Neural cell (in vitro differentiated cells): ENCODE measurements around the gene NAP1L5. TPM values are rescaled to one million over a fixed set of nuclear protein-coding genes. Genes with fewer than 3 reads are reported as not detected.

ENCODE experiments used
- H2AFZ ChIP-seq: fragments of 200-600, 300-800 bp; sonication (generic), shearing (Covaris generic); 2 replicates; pipeline ENCODE4 v1.6.0; 2014; ENCODE audit warnings: low read depth, mild to moderate bottlenecking, antibody characterized with exemption, low read length, moderate library complexity
- H3F3A ChIP-seq: fragments of 200-600 bp; shearing (Covaris generic); 2 replicates; pipeline ENCODE4 v1.6.1; 2016; ENCODE audit warnings: mild to moderate bottlenecking, moderate library complexity, mixed read lengths, antibody characterized with exemption, low read length; ENCODE audit not compliant: insufficient read depth, poor library complexity, severe bottlenecking
- H3K27ac ChIP-seq: fragments of 200-600, 300-800 bp; sonication (generic), shearing (Covaris generic); 2 replicates; pipeline ENCODE4 v1.5.1; 2014; ENCODE audit warnings: mild to moderate bottlenecking, low read length, moderate library complexity
- H3K27me3 ChIP-seq: fragments of 300-800, 200-600 bp; sonication (generic), shearing (Covaris generic); 2 replicates; pipeline ENCODE4 v1.6.0; 2014; ENCODE audit warnings: mild to moderate bottlenecking, low read depth, low read length, moderate library complexity; ENCODE audit not compliant: insufficient read depth
- H3K36me3 ChIP-seq: fragments of 300-800, 200-600 bp; sonication (generic), shearing (Covaris generic); 2 replicates; pipeline ENCODE4 v1.5.1; 2014; ENCODE audit warnings: mild to moderate bottlenecking, antibody characterized with exemption, low read length, moderate library complexity; ENCODE audit not compliant: insufficient read depth
- H3K4me2 ChIP-seq: fragments of 300-800, 200-600 bp; sonication (generic), shearing (Covaris generic); 2 replicates; pipeline ENCODE4 v1.6.0; 2014; ENCODE audit warnings: mild to moderate bottlenecking, low read length
- H3K4me3 ChIP-seq: fragments of 300-800, 200-600 bp; sonication (generic), shearing (Covaris generic); 2 replicates; pipeline ENCODE4 v1.5.1; 2014; ENCODE audit warnings: mild to moderate bottlenecking, low read length, moderate library complexity
- H3K79me2 ChIP-seq: fragments of 200-600 bp; shearing (Covaris generic); replicated peaks from 2 replicates; pipeline ENCODE4 v1.6.0; 2014; ENCODE audit warnings: mild to moderate bottlenecking, low read length, moderate library complexity; ENCODE audit not compliant: insufficient read depth
- H3K9ac ChIP-seq: fragments of 300-800, 200-600 bp; sonication (generic), shearing (Covaris generic); 2 replicates; pipeline ENCODE4 v1.6.1; 2016; ENCODE audit warnings: mild to moderate bottlenecking, low read length, mixed read lengths
- H3K9me2 ChIP-seq: fragments of 200-600 bp; shearing (Covaris generic); 2 replicates; pipeline ENCODE4 v1.6.1; 2016; ENCODE audit warnings: mild to moderate bottlenecking, low read length, mixed read lengths; ENCODE audit not compliant: insufficient read depth
- H3K9me3 ChIP-seq: fragments of 200-600, 300-800 bp; sonication (generic), shearing (Covaris generic); 2 replicates; pipeline ENCODE4 v1.6.1; 2016; ENCODE audit warnings: mild to moderate bottlenecking, mixed run types, low read length, moderate library complexity, mixed read lengths
- H4K20me1 ChIP-seq: fragments of 200-600 bp; shearing (Covaris generic); 2 replicates; pipeline ENCODE4 v1.6.1; 2016; ENCODE audit warnings: mild to moderate bottlenecking, mixed run types; ENCODE audit not compliant: insufficient read depth
- CTCF ChIP-seq: fragments of 450-650 bp; IDR thresholded peaks from 2 replicates; pipeline ENCODE4 v1.5.1; 2014; ENCODE audit warnings: antibody characterized with exemption, mild to moderate bottlenecking, moderate library complexity; ENCODE audit not compliant: poor library complexity, severe bottlenecking
- EP300 ChIP-seq: fragments of 450-650 bp; conservative IDR thresholded peaks from 2 replicates; pipeline ENCODE4 v1.6.1; 2014; ENCODE audit warnings: antibody characterized with exemption, mild to moderate bottlenecking, moderate library complexity; ENCODE audit not compliant: poor library complexity, severe bottlenecking
- EZH2 ChIP-seq: fragments of 200-600, 300-800 bp; shearing (Covaris generic), sonication (generic); IDR thresholded peaks from 2 replicates; pipeline ENCODE4 v1.6.1; 2014; ENCODE audit warnings: antibody characterized with exemption, low read length, borderline replicate concordance, mild to moderate bottlenecking; ENCODE audit not compliant: insufficient read depth, poor library complexity, severe bottlenecking
- MXI1 ChIP-seq: fragments of 450-650 bp; conservative IDR thresholded peaks from 2 replicates; pipeline ENCODE4 v1.6.1; 2014; ENCODE audit warnings: antibody characterized with exemption, mild to moderate bottlenecking; ENCODE audit not compliant: poor library complexity, severe bottlenecking
- POLR2AphosphoS5 ChIP-seq: IDR thresholded peaks from 2 replicates; pipeline ENCODE4 v1.6.1; 2012
- RAD21 ChIP-seq: fragments of 450-650 bp; conservative IDR thresholded peaks from 2 replicates; pipeline ENCODE4 v1.6.1; 2014; ENCODE audit warnings: antibody characterized with exemption, mild to moderate bottlenecking, moderate library complexity
- REST ChIP-seq: IDR thresholded peaks from 2 replicates; pipeline ENCODE4 v1.6.1; 2012; ENCODE audit warnings: borderline replicate concordance
- SMC3 ChIP-seq: fragments of 450-650 bp; conservative IDR thresholded peaks from 2 replicates; pipeline ENCODE4 v1.6.1; 2014; ENCODE audit warnings: antibody characterized with exemption, mild to moderate bottlenecking, moderate library complexity; ENCODE audit not compliant: poor library complexity
- TAF1 ChIP-seq: IDR thresholded peaks from 2 replicates; pipeline ENCODE4 v1.6.1; 2012; ENCODE audit warnings: low read depth
- polyA plus RNA-seq: library from polyadenylated mRNA; depleted of rRNA; stranded (reverse); fragments of >200 nt; gene quantifications from 2 replicates; pipeline ENCODE4 v1.2.3, GENCODE V29; 2014

The NAP1L5 gene
- polyA plus RNA-seq, 1 donor from 2014 or later: 53.1 TPM

GRCh38 chr4:88659055-88659889, 38.4 kb downstream of the NAP1L5 start:
- TF ChIP-seq EZH2 (no peak), EP300 (no peak), MXI1 (no peak), CTCF (peak; percentile 74), POLR2AphosphoS5 (no peak), SMC3 (peak; percentile 71), TAF1 (no peak), REST (no peak), RAD21 (peak; percentile 75)
- no peak overlapping the region for H2AFZ ChIP-seq
- no peaks in the 10 kb centered on the region for H3K9me3 ChIP-seq
- no peaks in the 10 kb centered on the region for H3F3A ChIP-seq
- peaks cover 24% of the 10 kb centered on the region for H3K36me3 ChIP-seq
- H3K9ac ChIP-seq: no peak overlapping the region
- H3K4me2 ChIP-seq: no peak overlapping the region
- H3K79me2 ChIP-seq: no peaks in the 10 kb centered on the region
- H3K27ac ChIP-seq: no peak overlapping the region
- no peak overlapping the region for H3K4me3 ChIP-seq
- H3K9me2 ChIP-seq: no peaks in the 10 kb centered on the region
- no peaks in the 10 kb centered on the region for H4K20me1 ChIP-seq
- H3K27me3 ChIP-seq: no peaks in the 10 kb centered on the region

GRCh38 chr4:88655226-88655625, 42.4 kb downstream of the NAP1L5 start:
- Histone ChIP-seq H3K36me3 (peaks cover 29% of the 10 kb centered on the region), H3K79me2 (no peaks in the 10 kb centered on the region), H3K9ac (no peak overlapping the region), H3F3A (no peaks in the 10 kb centered on the region), H2AFZ (no peak overlapping the region), H3K27me3 (no peaks in the 10 kb centered on the region), H3K27ac (no peak overlapping the region), H4K20me1 (no peaks in the 10 kb centered on the region), H3K4me2 (no peak overlapping the region), H3K4me3 (no peak overlapping the region), H3K9me3 (no peaks in the 10 kb centered on the region), H3K9me2 (no peaks in the 10 kb centered on the region)
- TF ChIP-seq SMC3 (no peak), CTCF (no peak), RAD21 (no peak), POLR2AphosphoS5 (no peak), EP300 (no peak), MXI1 (no peak), TAF1 (no peak), EZH2 (no peak), REST (no peak)
